H9 (cell line): ENCODE results near the gene KCNAB2. TPM values are rescaled to one million over a fixed set of nuclear protein-coding genes. Genes with fewer than 3 reads are reported as not detected.

Experiments
- DNase-seq: peaks from one replicate; pipeline ENCODE4 v3.0.0-alpha.2; 2017
- H2AFZ ChIP-seq: one replicate; pipeline ENCODE4 v1.6.1; 2013; ENCODE audit warnings: mild to moderate bottlenecking, low read length, control low read depth, moderate library complexity
- H2AK5ac ChIP-seq: 2 replicates; pipeline ENCODE4 v1.6.1; 2013; ENCODE audit warnings: low read length, control low read depth, mixed read lengths; ENCODE audit not compliant: insufficient read length
- H2BK120ac ChIP-seq: one replicate; pipeline ENCODE4 v1.6.1; 2013; ENCODE audit warnings: low read depth, mild to moderate bottlenecking, low read length, control low read depth, inconsistent platforms; ENCODE audit not compliant: poor library complexity, severe bottlenecking
- H2BK12ac ChIP-seq: 2 replicates; pipeline ENCODE4 v1.6.1; 2013; ENCODE audit warnings: low read length, control low read depth, mixed read lengths, low read depth; ENCODE audit not compliant: insufficient read length
- H2BK15ac ChIP-seq: 2 replicates; pipeline ENCODE4 v1.6.1; 2013; ENCODE audit warnings: low read depth, low read length, control low read depth
- H2BK20ac ChIP-seq: one replicate; pipeline ENCODE4 v1.6.1; 2013; ENCODE audit warnings: low read depth, mild to moderate bottlenecking, low read length, control low read depth, inconsistent platforms; ENCODE audit not compliant: poor library complexity, severe bottlenecking
- H2BK5ac ChIP-seq: 2 replicates; pipeline ENCODE4 v1.6.1; 2013; ENCODE audit warnings: low read length, control low read depth, mixed read lengths; ENCODE audit not compliant: insufficient read length
- H3K14ac ChIP-seq: 2 replicates; pipeline ENCODE4 v1.6.1; 2013; ENCODE audit warnings: low read length, control low read depth; ENCODE audit not compliant: insufficient read depth
- H3K18ac ChIP-seq: 2 replicates; pipeline ENCODE4 v1.6.1; 2013; ENCODE audit warnings: low read depth, mild to moderate bottlenecking, mixed read lengths, low read length, control low read depth; ENCODE audit not compliant: insufficient read length
- H3K23ac ChIP-seq: 2 replicates; pipeline ENCODE4 v1.6.1; 2013; ENCODE audit warnings: low read length, control low read depth, mixed read lengths, low read depth; ENCODE audit not compliant: insufficient read length
- H3K23me2 ChIP-seq: 2 replicates; pipeline ENCODE4 v1.6.1; 2013; ENCODE audit warnings: low read depth, mild to moderate bottlenecking, mixed read lengths, low read length, control low read depth; ENCODE audit not compliant: insufficient read length, poor library complexity, severe bottlenecking
- H3K27ac ChIP-seq: 2 replicates; pipeline ENCODE4 v1.5.1; 2013; ENCODE audit warnings: low read length, control low read depth, mixed read lengths, low read depth; ENCODE audit not compliant: insufficient read length
- H3K27me3 ChIP-seq: 2 replicates; pipeline ENCODE4 v1.6.1; 2013; ENCODE audit warnings: low read length, control low read depth, inconsistent platforms; ENCODE audit not compliant: insufficient read depth
- H3K4ac ChIP-seq: 2 replicates; pipeline ENCODE4 v1.6.1; 2013; ENCODE audit warnings: low read depth, mild to moderate bottlenecking, control low read depth, inconsistent platforms, low read length, moderate library complexity
- H3K4me1 ChIP-seq: 2 replicates; pipeline ENCODE4 v1.6.1; 2013; ENCODE audit warnings: low read length, control low read depth, inconsistent platforms; ENCODE audit not compliant: insufficient read depth
- H3K4me2 ChIP-seq: 2 replicates; pipeline ENCODE4 v1.6.1; 2013; ENCODE audit warnings: low read length, control low read depth, mixed read lengths; ENCODE audit not compliant: insufficient read length, insufficient read depth
- H3K56ac ChIP-seq: 2 replicates; pipeline ENCODE4 v1.6.1; 2013; ENCODE audit warnings: low read depth, mild to moderate bottlenecking, mixed read lengths, low read length, control low read depth; ENCODE audit not compliant: insufficient read length
- H3K79me1 ChIP-seq: 2 replicates; pipeline ENCODE4 v1.6.1; 2013; ENCODE audit warnings: low read depth, mild to moderate bottlenecking, moderate library complexity, low read length, control low read depth, inconsistent platforms; ENCODE audit not compliant: insufficient read depth, poor library complexity, severe bottlenecking
- H3K79me2 ChIP-seq: 2 replicates; pipeline ENCODE4 v1.6.1; 2013; ENCODE audit warnings: low read length, control low read depth, inconsistent platforms; ENCODE audit not compliant: insufficient read depth
- H3K9ac ChIP-seq: 2 replicates; pipeline ENCODE4 v1.6.1; 2013; ENCODE audit warnings: low read length, control low read depth, mixed read lengths; ENCODE audit not compliant: insufficient read length; ENCODE audit errors: extremely low read depth
- H3K9me3 ChIP-seq: one replicate; pipeline ENCODE4 v1.6.1; 2013; ENCODE audit warnings: low read depth, low read length, inconsistent platforms; ENCODE audit not compliant: control insufficient read depth
- H3T11ph ChIP-seq: one replicate; pipeline ENCODE4 v1.6.1; 2013; ENCODE audit warnings: mild to moderate bottlenecking, low read length, control low read depth, inconsistent platforms
- H4K20me1 ChIP-seq: one replicate; pipeline ENCODE4 v1.6.1; 2013; ENCODE audit not compliant: control insufficient read depth, insufficient read length, insufficient read depth
- H4K5ac ChIP-seq: 2 replicates; pipeline ENCODE4 v1.6.1; 2013; ENCODE audit warnings: low read depth, mild to moderate bottlenecking, mixed read lengths, low read length, control low read depth; ENCODE audit not compliant: insufficient read length
- H4K8ac ChIP-seq: replicated peaks from 2 replicates; pipeline ENCODE4 v1.6.1; 2013; ENCODE audit warnings: low read length, control low read depth, mixed read lengths, low read depth; ENCODE audit not compliant: insufficient read length
- H4K91ac ChIP-seq: 2 replicates; pipeline ENCODE4 v1.6.1; 2013; ENCODE audit warnings: low read depth, mild to moderate bottlenecking, moderate library complexity, mixed read lengths, low read length, control low read depth; ENCODE audit not compliant: insufficient read length
- H3K27ac Mint-ChIP-seq, 3 experiments: 2 replicates in 2 of 3; 3 replicates in 1 of 3; pipeline ENCODE4 v1.8.0; 2020 to 2021; ENCODE audit warnings: mixed read lengths in 3 of 3, mild to moderate bottlenecking in 1 of 3, moderate library complexity in 1 of 3
- H3K27me3 Mint-ChIP-seq: 2 replicates; pipeline ENCODE4 v1.8.0; 2021; ENCODE audit warnings: low read depth, mild to moderate bottlenecking, moderate library complexity, mixed read lengths
- H3K36me3 Mint-ChIP-seq, 3 experiments: 2 replicates in 2 of 3; 3 replicates in 1 of 3; pipeline ENCODE4 v1.8.0; 2020 to 2021; ENCODE audit warnings: low read depth in 3 of 3, mixed read lengths in 3 of 3; ENCODE audit not compliant: insufficient read depth in 1 of 3
- H3K4me1 Mint-ChIP-seq, 2 experiments: 2 replicates each; pipeline ENCODE4 v1.8.0; 2020; ENCODE audit warnings: mixed read lengths in 2 of 2
- H3K4me3 Mint-ChIP-seq, 2 experiments: 2 replicates in 1 of 2; 3 replicates in 1 of 2; pipeline ENCODE4 v1.8.0; 2020 to 2021; ENCODE audit warnings: mild to moderate bottlenecking in 2 of 2, mixed read lengths in 2 of 2, moderate library complexity in 1 of 2
- H3K9me3 Mint-ChIP-seq, 2 experiments: 2 replicates in 1 of 2; 3 replicates in 1 of 2; pipeline ENCODE4 v1.8.0; 2020; ENCODE audit warnings: mild to moderate bottlenecking in 2 of 2, mixed read lengths in 2 of 2, moderate library complexity in 1 of 2
- WGBS: extraction: QIAGEN DNeasy Blood & Tissue Kit; methylation state at CpG from one replicate; pipeline ENCODE4 v1.1.7; 2013; ENCODE audit warnings: missing lambda C conversion rate, low lambda C conversion rate, mixed read lengths; ENCODE audit not compliant: insufficient read length; ENCODE audit errors: extremely low coverage; 5-methylcytosine and 5-hydroxymethylcytosine counted together
- total RNA-seq: library from RNA; stranded (reverse); gene quantifications from 2 replicates; pipeline ENCODE4 v1.2.1, GENCODE V29; 2021
- TF ChIP-seq, protein P1 (sequence below): fragments of 200-600 bp; sonication (generic); conservative IDR thresholded peaks from 3 replicates; pipeline ENCODE4 v1.8.0; 2021; ENCODE audit warnings: antibody characterized with exemption, mild to moderate bottlenecking

The KCNAB2 gene
- total RNA-seq, 1 experiment from 2014 or later = 8.3 TPM

DNA sequence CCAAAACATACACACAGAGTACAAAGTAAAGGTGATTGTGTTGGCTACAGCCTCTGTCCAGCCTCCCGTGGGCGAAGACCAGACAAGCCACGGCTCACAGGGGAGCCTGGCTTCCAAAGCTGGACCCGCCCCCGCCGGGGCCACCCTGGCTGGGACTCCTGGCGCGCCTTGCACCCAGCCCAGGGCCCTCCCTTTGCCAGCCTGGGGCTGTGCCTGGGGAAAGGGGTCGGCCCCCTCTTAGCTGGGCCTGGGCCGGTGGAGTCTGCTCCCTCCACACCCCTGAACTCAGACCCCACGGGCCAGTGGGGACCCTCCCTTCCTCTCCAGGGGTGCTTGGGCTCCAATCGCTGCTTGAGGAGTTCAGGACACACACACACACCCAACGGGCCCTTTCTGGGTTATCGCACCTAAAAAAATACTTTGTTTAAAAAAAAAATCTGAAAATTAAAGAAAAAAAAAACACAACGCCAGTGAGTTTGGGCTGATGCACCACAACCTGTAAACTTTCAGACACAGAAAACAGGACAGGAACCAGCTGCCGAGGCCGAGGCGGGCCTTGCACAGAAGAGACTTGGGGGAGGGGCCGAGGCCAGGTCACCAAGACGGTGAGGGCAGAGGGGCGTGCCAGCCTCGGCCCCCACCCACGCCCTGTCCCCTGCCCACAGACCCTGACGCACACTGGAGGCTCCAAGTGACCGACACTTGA is 56.3 kb downstream of the KCNAB2 start:
- Mint-ChIP-seq H3K27ac (no peak overlapping the region), H3K27me3 (no peaks in the 10 kb centered on the region; the same call in 1 of the 2 replicates), H3K36me3 (no peaks in the 10 kb centered on the region; a peak in 1 of 7 replicates), H3K4me1 (peaks cover 0 to 8% of the 10 kb centered on the region in 2 experiments; a peak in 2 of 4 replicates), H3K9me3 (no peaks in the 10 kb centered on the region; a peak in 3 of 5 replicates), H3K4me3 (no peak overlapping the region)
- no peaks in the 10 kb centered on the region for H3K79me1 ChIP-seq
- no peak overlapping the region for H2AFZ ChIP-seq
- H3K23me2 ChIP-seq = no peaks in the 10 kb centered on the region
- H3K14ac ChIP-seq = peak overlapping the region; percentile 39; the same call in 1 of the 2 replicates
- H3K56ac ChIP-seq = no peak overlapping the region
- no peak overlapping the region for H2BK12ac ChIP-seq
- H4K8ac ChIP-seq = no peak overlapping the region
- H2BK20ac ChIP-seq = no peak overlapping the region
- no peak overlapping the region for H3K23ac ChIP-seq
- TF ChIP-seq, protein P1, sequence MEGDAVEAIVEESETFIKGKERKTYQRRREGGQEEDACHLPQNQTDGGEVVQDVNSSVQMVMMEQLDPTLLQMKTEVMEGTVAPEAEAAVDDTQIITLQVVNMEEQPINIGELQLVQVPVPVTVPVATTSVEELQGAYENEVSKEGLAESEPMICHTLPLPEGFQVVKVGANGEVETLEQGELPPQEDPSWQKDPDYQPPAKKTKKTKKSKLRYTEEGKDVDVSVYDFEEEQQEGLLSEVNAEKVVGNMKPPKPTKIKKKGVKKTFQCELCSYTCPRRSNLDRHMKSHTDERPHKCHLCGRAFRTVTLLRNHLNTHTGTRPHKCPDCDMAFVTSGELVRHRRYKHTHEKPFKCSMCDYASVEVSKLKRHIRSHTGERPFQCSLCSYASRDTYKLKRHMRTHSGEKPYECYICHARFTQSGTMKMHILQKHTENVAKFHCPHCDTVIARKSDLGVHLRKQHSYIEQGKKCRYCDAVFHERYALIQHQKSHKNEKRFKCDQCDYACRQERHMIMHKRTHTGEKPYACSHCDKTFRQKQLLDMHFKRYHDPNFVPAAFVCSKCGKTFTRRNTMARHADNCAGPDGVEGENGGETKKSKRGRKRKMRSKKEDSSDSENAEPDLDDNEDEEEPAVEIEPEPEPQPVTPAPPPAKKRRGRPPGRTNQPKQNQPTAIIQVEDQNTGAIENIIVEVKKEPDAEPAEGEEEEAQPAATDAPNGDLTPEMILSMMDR = no peak
- H3K9ac ChIP-seq = no peak overlapping the region
- no peaks in the 10 kb centered on the region for H3K9me3 ChIP-seq
- H2AK5ac ChIP-seq = no peak overlapping the region
- H3K27me3 ChIP-seq = no peaks in the 10 kb centered on the region
- H3K4me1 ChIP-seq = no peaks in the 10 kb centered on the region
- no peak overlapping the region for H4K91ac ChIP-seq
- peaks cover 3% of the 10 kb centered on the region for H4K20me1 ChIP-seq
- no peak overlapping the region for H3T11ph ChIP-seq
- no peak overlapping the region for H2BK5ac ChIP-seq
- no peak overlapping the region for H4K5ac ChIP-seq
- no CpG with 5 or more reads among the region's 25 CpGs for WGBS
- no peak overlapping the region for H2BK120ac ChIP-seq
- H2BK15ac ChIP-seq = no peak overlapping the region
- H3K79me2 ChIP-seq = no peaks in the 10 kb centered on the region
- DNase-seq = no peak
- H3K27ac ChIP-seq = no peak overlapping the region
- no peak overlapping the region for H3K4me2 ChIP-seq
- no peak overlapping the region for H3K4ac ChIP-seq
- H3K18ac ChIP-seq = no peak overlapping the region
